ENCODE results near the gene NUDT14. TPM values are rescaled to one million over a fixed set of nuclear protein-coding genes. Genes with fewer than 3 reads are reported as not detected.
A peak's percentile ranks its signal among the peaks of the same experiment; 100 is the strongest.

NUDT14 gene
- total and polyA plus RNA-seq, 12 donors = 15.1 to 33.9 (median 29.6) TPM

DNA sequence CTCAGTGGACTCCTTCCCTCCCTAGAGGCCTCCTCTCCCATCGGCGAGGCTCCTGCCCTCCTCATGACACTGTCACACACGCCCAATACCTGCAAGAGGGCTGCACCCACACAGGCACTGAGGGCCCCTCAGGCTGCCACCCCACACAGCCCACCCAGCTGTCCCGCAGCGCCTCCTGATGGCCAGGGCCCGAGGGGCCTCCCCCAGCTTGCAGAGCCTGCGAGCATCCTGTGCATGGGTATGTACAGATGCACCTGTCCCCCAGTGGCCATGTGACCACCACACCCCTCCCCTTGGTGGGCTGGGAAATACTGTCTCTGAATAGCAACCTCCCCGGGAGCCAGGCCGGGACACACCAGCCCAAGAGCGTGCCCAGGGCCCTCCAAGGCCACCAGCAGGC is 19.0 kb upstream of the NUDT14 start:
- 80 to 82% methylated on average over 10 of the region's 10 CpGs for WGBS, 2 donors
- H3K27me3 ChIP-seq = peaks cover 8 to 73% (median 27%) of the 10 kb centered on the region in 7 donors
- peaks cover 33 to 99% (median 89%) of the 10 kb centered on the region in 9 donors for H3K4me1 ChIP-seq
- intact Hi-C loops (cut with DNase I) = loop anchor here in 7 of 10 donors (5.0 to 10.0 kb wide), 8 partner anchors 33 to 152 kb away; partner anchors contain the start of gene JAG2 (in 1 of the 7)
- TF ChIP-seq, protein P1, sequence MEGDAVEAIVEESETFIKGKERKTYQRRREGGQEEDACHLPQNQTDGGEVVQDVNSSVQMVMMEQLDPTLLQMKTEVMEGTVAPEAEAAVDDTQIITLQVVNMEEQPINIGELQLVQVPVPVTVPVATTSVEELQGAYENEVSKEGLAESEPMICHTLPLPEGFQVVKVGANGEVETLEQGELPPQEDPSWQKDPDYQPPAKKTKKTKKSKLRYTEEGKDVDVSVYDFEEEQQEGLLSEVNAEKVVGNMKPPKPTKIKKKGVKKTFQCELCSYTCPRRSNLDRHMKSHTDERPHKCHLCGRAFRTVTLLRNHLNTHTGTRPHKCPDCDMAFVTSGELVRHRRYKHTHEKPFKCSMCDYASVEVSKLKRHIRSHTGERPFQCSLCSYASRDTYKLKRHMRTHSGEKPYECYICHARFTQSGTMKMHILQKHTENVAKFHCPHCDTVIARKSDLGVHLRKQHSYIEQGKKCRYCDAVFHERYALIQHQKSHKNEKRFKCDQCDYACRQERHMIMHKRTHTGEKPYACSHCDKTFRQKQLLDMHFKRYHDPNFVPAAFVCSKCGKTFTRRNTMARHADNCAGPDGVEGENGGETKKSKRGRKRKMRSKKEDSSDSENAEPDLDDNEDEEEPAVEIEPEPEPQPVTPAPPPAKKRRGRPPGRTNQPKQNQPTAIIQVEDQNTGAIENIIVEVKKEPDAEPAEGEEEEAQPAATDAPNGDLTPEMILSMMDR (IDR thresholded peaks at IDR 0.05) = peak in 1 of 9 donors; percentile 9
- H3K4me3 ChIP-seq = no peak overlapping the region
- ATAC-seq (no peak), DNase-seq (no peak)
- H3K36me3 ChIP-seq = no peaks in the 10 kb centered on the region
- no peaks in the 10 kb centered on the region for H3K9me3 ChIP-seq
- peak overlapping the region in 8 of 10 donors; percentile 80 to 96 (median 90) for H3K27ac ChIP-seq

DNA sequence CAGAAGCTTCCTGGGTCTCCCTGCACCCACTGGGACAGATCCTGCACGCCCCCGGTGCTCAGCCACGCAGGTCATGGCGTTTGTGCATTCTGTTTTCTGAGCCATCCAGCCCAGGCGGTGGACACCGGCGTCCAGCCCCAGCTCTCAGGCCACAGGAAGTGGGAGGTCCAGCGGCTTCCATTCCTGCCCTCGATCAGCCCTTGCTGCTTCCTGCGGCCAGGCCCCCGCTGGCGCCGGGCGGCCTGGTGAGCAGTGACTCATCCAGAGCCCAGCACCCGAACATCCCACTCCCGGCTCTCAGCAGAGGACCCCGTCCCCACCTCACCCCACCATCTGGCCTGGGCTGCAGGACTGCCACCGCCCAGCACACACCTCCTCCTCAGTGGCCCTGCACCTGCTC is 18.0 kb upstream of the NUDT14 start:
- peaks cover 8 to 83% (median 37%) of the 10 kb centered on the region in 7 donors for H3K27me3 ChIP-seq
- peak overlapping the region in 1 of 10 donors; percentile 21 for H3K4me3 ChIP-seq
- TF ChIP-seq, protein P1 (IDR thresholded peaks at IDR 0.05) = no peak
- ATAC-seq (peak in 7 of 8 donors; percentile 13 to 48 (median 38)), DNase-seq (peak; percentile 70 to 75)
- 41 to 48% methylated on average over 18 of the region's 18 CpGs for WGBS, 2 donors
- no peaks in the 10 kb centered on the region for H3K36me3 ChIP-seq
- no peaks in the 10 kb centered on the region for H3K9me3 ChIP-seq
- H3K4me1 ChIP-seq = peaks cover 26 to 99% (median 90%) of the 10 kb centered on the region in 9 donors
- intact Hi-C loops (cut with DNase I) = loop anchor here in 4 of 10 donors (5.0 to 10.0 kb wide), 4 partner anchors 47 to 286 kb away; partner anchors contain the start of genes AHNAK2 (in 1 of the 4) and CRIP1 (in 1 of the 4)
- H3K27ac ChIP-seq = peak overlapping the region; percentile 68 to 96 (median 88)

DNA sequence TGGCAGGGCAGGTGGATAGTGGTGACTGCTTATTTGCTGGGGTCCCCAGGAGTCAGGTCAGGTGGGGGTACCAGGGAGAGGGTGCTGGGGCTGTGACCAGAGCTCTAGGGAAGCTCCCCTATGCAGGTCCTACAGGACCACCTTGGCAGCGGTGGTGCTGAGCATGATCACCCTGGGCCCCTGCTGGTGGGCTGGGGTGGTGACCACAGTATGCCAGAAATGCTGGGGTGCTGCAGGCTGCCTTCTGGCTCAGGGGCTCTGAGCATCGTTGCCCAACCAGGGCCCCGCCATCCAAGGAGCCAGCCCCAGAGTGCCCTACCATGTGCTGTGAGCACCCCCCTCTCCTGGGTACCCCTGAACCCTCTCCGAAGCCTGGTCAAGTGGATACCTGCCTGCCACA is 17.5 kb upstream of the NUDT14 start:
- H3K36me3 ChIP-seq = no peaks in the 10 kb centered on the region
- peak overlapping the region; percentile 68 to 96 (median 88) for H3K27ac ChIP-seq
- intact Hi-C loops (cut with DNase I) = loop anchor here in 4 of 10 donors (5.0 to 10.0 kb wide), 4 partner anchors 46 to 286 kb away; partner anchors contain the start of genes AHNAK2 (in 1 of the 4) and CRIP1 (in 1 of the 4)
- no peak for DNase-seq
- 75 to 87% methylated on average over 4 of the region's 4 CpGs for WGBS, 2 donors
- TF ChIP-seq, protein P1 (IDR thresholded peaks at IDR 0.05) = peak in 1 of 9 donors; percentile 14
- ATAC-seq = no peak
- H3K4me3 ChIP-seq = peak overlapping the region in 1 of 10 donors; percentile 21
- H3K4me1 ChIP-seq = peaks cover 31 to 99% (median 91%) of the 10 kb centered on the region in 9 donors
- H3K9me3 ChIP-seq = no peaks in the 10 kb centered on the region
- H3K27me3 ChIP-seq = peaks cover 8 to 88% (median 42%) of the 10 kb centered on the region in 7 donors

DNA sequence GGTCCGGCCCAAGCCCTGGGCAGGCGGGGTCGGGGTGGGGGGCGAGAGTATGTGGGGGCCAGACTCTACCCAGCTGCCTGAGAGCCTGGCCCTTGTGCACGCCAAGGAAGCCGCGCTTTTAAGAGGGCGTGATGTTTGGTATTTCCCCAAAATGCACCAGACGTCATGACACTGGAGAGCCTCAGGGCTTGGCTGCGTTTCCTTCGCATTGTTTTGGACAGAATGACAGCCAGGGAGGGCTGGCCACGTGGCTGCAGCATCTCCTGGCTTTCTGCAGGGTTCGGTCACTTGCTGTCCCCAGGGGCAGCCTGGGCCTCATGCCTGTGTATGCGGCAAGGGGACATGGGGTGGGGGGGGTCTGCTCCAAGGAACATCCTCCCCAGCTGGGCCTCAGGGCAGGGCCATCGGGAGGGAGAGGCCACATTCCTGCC is 16.1 kb upstream of the NUDT14 start:
- ATAC-seq = peak; percentile 25 to 61 (median 43)
- Histone ChIP-seq H3K27ac (peak overlapping the region; percentile 80 to 96 (median 88)), H3K4me1 (peaks cover 28 to 96% (median 83%) of the 10 kb centered on the region in 9 donors), H3K36me3 (no peaks in the 10 kb centered on the region), H3K9me3 (no peaks in the 10 kb centered on the region), H3K27me3 (peaks cover 8 to 93% (median 46%) of the 10 kb centered on the region in 7 donors), H3K4me3 (peak overlapping the region in 6 of 10 donors; percentile 4 to 38 (median 28))
- intact Hi-C loops (cut with DNase I) = loop anchor here in 4 of 10 donors (5.0 to 10.0 kb wide), 4 partner anchors 45 to 288 kb away; partner anchors contain the start of genes AHNAK2 (in 1 of the 4) and CRIP1 (in 1 of the 4)
- TF ChIP-seq, protein P1 (IDR thresholded peaks at IDR 0.05) = no peak
- 8 to 9% methylated on average over 15 of the region's 15 CpGs for WGBS, 2 donors
- DNase-seq = peak; percentile 71 to 82
